SK-N-MC (cell line): ENCODE data around the gene P2RY13.

Experiments
- EZH2 ChIP-seq: fragments of 200-600 bp; sonication (generic); IDR thresholded peaks from one replicate; pipeline ENCODE4 v1.6.1; 2017; ENCODE audit warnings: antibody characterized with exemption
- POLR2AphosphoS5 ChIP-seq: IDR thresholded peaks from 2 replicates; pipeline ENCODE4 v1.6.1; 2012; ENCODE audit warnings: mild to moderate bottlenecking, low read depth, low read length, borderline replicate concordance

DNA sequence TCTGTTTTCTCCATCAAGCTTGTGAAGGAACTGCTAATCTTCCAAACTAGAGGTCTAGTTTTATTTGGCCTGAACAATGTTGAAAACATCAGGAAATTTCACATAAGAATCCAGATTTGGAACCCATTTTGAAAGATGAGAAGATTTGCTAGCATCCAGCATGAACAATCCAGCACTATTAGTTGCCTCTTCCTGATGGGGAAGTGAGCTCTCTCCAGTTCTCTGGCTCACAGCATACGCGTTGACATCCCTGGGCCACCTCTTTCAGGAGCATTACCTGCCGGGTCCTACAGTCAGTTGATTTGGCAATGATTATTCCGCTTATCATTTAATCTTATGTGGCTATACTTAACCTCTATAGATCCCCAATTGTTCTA is 23.6 kb downstream of the P2RY13 start:
- TF ChIP-seq EZH2 = no peak
- no peak for TF ChIP-seq POLR2AphosphoS5
